Mesenteric fat pad (tissue), 1 donor: Measurements from ENCODE around the gene TATDN2. TPM values are rescaled to one million over a fixed set of nuclear protein-coding genes. Genes with fewer than 3 reads are reported as not detected.
A peak's percentile ranks its signal among the peaks of the same experiment; 100 is the strongest.

Experiments used
- DNase-seq: peaks from one replicate; pipeline ENCODE4 v3.0.0-alpha.2; 2020; ENCODE audit warnings: low spot score
- total RNA-seq: library from RNA; stranded (reverse); fragmentation: NEBNext Ultra II Directional; extraction: Animal tissue kit (Norgen Biotek cat#: 25700); gene quantifications from one replicate; pipeline ENCODE4 v1.2.1, GENCODE V29; 2021
- donor health status: DM: yes; HTN: yes; CAD: no.

Gene TATDN2
- total RNA-seq, 1 donor from 2014 or later: 34.7 TPM

DNA sequence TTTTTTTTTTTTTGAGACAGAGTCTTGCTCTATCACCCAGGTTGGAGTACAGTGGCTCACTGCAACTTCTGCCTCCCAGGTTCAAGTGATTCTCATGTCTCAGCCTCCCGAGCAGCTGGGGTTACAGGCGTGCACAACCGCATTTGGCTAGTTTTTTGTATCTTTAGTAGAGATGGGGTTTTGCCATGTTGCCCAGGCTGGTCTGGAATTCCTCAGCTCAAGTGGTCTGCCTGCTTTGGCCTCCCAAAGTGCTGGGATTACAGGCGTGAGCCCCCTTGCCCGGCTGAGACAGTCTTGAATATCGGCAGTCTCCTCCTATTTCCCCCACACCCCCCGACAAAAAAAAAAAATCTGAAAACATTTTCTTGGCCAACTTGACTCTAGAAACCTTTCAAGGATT, 18.7 kb downstream of the TATDN2 start:
- peak; percentile 30 for DNase-seq

DNA sequence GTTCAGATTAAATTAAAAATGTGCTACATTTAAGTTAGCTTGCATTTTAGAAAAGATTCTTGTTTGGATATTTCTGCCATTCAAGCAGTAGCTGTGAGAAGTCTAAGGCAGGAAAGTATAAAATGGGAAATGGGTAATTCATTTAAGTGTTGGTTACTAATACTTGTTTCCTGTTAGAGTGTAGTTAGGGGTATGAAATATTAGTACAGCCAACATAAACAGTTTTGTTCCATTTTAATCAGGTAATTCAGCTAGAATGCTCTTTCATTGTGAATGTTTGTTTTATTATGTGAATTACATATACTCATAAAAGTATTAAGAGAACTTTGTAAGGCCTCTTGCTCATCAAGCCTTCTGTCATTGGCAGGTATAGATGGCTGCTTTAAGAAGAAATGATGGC, 19.9 kb downstream of the TATDN2 start:
- DNase-seq: no peak

- DNase-seq: peak; percentile 11
These were observed 20.7 kb downstream of the TATDN2 start for GRCh38 chr3:10268930-10269329.

- no peak for DNase-seq
These were observed 21.2 kb downstream of the TATDN2 start for GRCh38 chr3:10269443-10269842.

GRCh38 chr3:10272476-10272875, 24.2 kb downstream of the TATDN2 start:
- DNase-seq: peak; percentile 9

GRCh38 chr3:10272977-10273376, 24.7 kb downstream of the TATDN2 start:
- DNase-seq: peak; percentile 12

- no peak for DNase-seq
These were observed 25.5 kb downstream of the TATDN2 start for GRCh38 chr3:10273702-10274305.

DNA sequence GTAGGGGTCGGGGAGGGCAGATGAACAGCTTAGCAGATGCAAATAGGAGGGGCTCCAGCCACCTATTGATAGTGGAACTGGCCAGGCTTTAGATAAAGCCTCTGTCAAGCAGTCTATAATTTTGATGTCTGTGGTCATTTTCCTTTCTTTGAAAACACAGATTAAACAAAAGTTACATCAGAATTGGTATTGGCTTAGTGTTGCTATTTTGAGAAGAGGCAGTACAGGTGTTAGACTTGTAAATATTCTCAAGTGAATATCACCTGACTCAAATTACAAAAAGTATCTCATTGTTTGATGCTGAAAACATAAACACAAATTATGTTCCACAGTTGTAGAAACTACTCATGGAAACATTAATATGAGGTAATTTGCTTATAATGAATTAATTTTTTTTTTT, 26.3 kb downstream of the TATDN2 start:
- DNase-seq: no peak

DNA sequence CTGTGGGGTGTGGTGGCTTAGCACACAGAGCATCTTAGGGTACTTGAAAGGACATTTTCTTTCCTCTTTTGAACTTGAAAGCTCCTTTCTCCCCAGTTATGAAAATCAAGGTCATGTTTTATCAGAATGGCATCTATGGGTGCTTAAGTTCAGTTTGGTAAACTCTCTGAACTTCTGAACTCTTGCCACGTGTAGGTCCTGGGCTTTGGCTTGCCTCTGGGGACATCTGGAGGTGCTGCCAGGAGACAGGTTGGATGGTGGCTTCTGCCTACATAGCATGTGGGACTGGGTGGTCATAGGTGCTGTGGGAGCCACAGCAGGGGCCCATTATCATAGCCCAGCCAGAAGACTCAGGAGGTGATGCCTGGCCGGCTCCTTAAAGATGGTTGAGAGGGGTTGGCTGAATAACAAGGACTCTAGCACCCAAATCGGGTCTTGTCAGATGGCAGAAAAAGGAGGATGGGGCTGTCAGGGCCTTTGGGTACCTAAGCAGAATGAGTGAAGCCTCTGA, 28.9 kb downstream of the TATDN2 start:
- DNase-seq: peak; percentile 77

GRCh38 chr3:10278501-10278900, 30.2 kb downstream of the TATDN2 start:
- peak; percentile 47 for DNase-seq

GRCh38 chr3:10279384-10280176, 31.3 kb downstream of the TATDN2 start:
- peak; percentile 67 for DNase-seq

DNA sequence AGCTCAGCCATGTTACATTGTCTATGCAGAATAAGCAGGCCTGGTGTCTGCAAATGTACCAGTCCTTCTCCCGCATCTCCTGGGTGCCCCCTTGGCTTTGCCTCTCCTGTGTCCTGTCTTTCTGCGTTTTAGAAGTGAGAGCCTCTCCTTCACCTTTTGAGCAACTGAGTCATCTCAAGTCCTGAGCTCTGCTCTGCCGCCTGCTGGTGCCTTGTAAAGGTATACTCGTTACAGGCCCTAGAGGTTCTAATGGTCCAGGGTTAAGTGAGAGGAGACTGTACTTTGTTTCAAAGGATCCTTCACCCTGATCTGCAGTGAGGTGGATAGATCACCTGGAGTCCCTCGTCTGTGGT, 31.9 kb downstream of the TATDN2 start:
- no peak for DNase-seq

- peak; percentile 55 for DNase-seq
These were observed 32.3 kb downstream of the TATDN2 start for GRCh38 chr3:10280571-10280970.

DNA sequence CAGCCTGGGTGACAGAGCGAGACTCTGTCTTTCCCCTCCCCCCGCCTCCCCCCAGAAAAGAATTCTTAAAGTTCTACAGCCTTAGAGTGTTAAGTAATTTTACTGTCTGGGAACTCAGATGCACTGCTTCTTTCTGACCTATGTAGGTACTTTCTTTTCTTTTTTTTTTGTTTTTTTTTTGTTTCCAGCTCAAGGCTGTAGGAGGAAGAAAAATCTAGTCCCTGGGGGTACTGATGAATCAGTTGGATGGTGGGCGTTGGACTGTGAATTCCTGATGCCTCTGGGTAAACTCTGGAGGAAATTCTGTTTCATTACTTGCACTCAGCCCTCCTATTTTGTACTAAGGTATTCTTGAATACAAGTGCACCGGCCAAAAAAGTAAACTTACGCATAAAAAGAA, 33.7 kb downstream of the TATDN2 start:
- no peak for DNase-seq

- peak; percentile 35 for DNase-seq
These were observed 35.4 kb downstream of the TATDN2 start for GRCh38 chr3:10283638-10284037.

- DNase-seq: peak; percentile 49
These were observed 36.2 kb downstream of the TATDN2 start for GRCh38 chr3:10284496-10284895.

GRCh38 chr3:10285272-10286132, 37.2 kb downstream of the TATDN2 start:
- peak; percentile 47 for DNase-seq

DNA sequence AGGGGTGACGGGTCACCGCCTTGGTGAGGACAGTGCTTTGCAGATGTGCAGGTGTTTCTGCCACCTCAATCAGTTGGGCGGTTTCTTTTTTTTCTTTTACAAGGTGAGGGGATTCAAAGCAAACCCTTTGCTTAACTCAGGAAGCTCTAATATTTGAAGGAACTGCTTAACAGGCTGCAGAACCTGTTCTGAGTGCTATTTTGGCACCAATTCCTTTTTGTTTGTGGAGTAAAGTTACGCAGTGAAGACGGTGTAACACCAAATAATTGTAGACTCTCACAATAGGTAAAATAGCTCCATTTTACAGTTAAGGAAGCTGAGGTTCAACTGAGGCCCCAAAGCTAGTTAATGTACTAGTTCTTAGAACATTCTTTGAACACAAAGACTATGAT, 37.9 kb downstream of the TATDN2 start:
- DNase-seq: no peak

DNA sequence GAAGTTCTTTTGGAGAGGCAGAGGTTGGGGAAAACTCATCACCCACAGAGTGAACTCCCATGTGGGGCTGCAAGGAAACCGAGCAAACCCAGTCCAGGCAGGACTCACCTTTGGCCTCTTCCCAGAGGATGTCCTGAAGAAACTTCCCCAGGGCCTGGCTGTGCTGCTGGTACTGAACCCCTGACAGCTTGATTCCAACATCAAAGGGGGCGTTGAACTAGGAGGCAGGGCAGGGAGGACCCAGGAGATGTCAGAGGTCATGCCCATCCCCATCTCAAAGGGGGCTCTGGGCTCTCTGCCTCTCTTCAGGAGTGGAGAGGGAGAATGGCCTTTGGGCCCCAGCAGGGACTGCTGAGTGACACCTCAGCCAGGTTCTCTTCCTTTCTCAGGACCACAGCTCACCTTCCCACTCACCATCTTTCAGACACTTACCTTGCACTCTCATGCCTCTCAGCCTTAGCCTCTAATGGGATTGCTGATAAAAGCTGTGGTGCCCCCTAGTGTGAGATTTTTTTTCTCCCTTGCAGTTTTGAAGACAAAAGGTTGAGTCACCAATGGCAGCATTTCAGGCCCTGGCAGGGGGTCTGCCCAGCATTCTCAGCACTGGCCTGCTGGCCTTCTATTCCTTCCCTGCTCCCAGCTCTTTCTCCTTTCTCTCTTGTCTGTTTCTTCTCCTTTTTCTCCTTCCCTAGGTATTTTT, 38.5 kb downstream of the TATDN2 start:
- peak; percentile 60 for DNase-seq

DNA sequence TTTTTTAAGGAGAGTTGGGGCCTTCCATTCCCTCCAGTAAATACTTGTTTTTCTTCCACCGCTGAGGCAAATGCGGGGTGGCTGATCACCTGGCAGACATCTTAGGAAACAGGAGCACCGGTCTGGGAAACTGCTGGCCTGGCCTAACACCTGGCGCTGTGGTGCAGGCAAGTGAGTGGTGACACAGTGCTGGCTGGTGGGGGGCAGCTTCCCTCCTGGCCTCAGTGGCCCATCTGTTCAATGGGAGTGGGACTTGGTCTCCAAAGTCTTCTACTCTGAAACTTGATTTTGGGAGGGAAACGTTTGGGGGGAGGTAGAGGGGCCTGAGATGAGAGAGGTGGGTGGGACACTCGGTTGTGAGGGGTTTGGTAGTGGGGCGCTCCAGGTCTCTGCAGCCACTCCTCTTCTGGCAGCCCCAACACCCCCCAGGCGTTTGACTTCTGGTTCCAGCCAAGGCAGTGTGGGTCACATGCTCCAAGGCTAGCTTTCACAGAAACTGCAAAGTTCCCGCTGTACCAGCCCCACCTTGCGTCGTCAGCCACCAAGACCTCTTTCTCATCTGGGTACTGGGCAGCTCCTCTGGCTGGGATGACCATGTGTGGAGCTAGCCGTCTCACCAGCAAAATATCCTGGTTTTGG, 39.8 kb downstream of the TATDN2 start:
- no peak for DNase-seq

GRCh38 chr3:10288575-10288960, 40.3 kb downstream of the TATDN2 start:
- DNase-seq: peak; percentile 78
